Activated CD4-positive, alpha-beta T cell treated with anti-CD3 and anti-CD28 coated beads, Interleukin-2, amount 50 U/mL, for 4 hours (primary cell): ENCODE measurements around the gene MAP3K10.

Experiments used
- DNase-seq, 2 experiments: peaks; one replicate each; pipeline ENCODE4 v3.0.0-alpha.2; 2020

The MAP3K10 gene

GRCh38 chr19:40251991-40252390 lies 60.8 kb downstream of the MAP3K10 start:
- no peak for DNase-seq

- DNase-seq = no peak
These were observed 61.2 kb downstream of the MAP3K10 start for GRCh38 chr19:40252395-40252794.

- DNase-seq = no peak
These were observed 62.4 kb downstream of the MAP3K10 start for GRCh38 chr19:40253611-40254092.

GRCh38 chr19:40254714-40255418 lies 63.6 kb downstream of the MAP3K10 start:
- DNase-seq = no peak

- DNase-seq = no peak
These were observed 64.5 kb downstream of the MAP3K10 start for GRCh38 chr19:40255619-40256166.

- no peak for DNase-seq
These were observed 65.3 kb downstream of the MAP3K10 start for GRCh38 chr19:40256512-40256911.

- no peak for DNase-seq
These were observed 65.9 kb downstream of the MAP3K10 start for GRCh38 chr19:40257096-40257517.

GRCh38 chr19:40261631-40262030 lies 70.4 kb downstream of the MAP3K10 start:
- no peak for DNase-seq

- DNase-seq = no peak
These were observed 71.2 kb downstream of the MAP3K10 start for GRCh38 chr19:40262422-40262821.

- DNase-seq = no peak
These were observed 72.5 kb downstream of the MAP3K10 start for GRCh38 chr19:40263440-40264313.

- DNase-seq = no peak
These were observed 73.3 kb downstream of the MAP3K10 start for GRCh38 chr19:40264314-40265054.
